AG08395 (cell line): ENCODE results near the gene TNIK.

Source experiments
- DNase-seq: peaks from one replicate; pipeline ENCODE4 v3.0.0; 2012; ENCODE audit warnings: mixed read lengths, low spot score

The TNIK gene

GRCh38 chr3:171336406-171336805 lies 123.8 kb downstream of the TNIK start:
- no peak for DNase-seq

GRCh38 chr3:171335559-171335958 lies 124.6 kb downstream of the TNIK start:
- no peak for DNase-seq

- DNase-seq: no peak
These were observed 125.8 kb downstream of the TNIK start for GRCh38 chr3:171334465-171334811.

GRCh38 chr3:171333784-171334464 lies 126.3 kb downstream of the TNIK start:
- DNase-seq: no peak

GRCh38 chr3:171330938-171331337 lies 129.3 kb downstream of the TNIK start:
- DNase-seq: no peak

GRCh38 chr3:171329746-171330145 lies 130.5 kb downstream of the TNIK start:
- DNase-seq: no peak

- DNase-seq: no peak
These were observed 131.7 kb downstream of the TNIK start for GRCh38 chr3:171328419-171329082.

GRCh38 chr3:171327441-171328174 lies 132.6 kb downstream of the TNIK start:
- DNase-seq: no peak

GRCh38 chr3:171326717-171327440 lies 133.3 kb downstream of the TNIK start:
- DNase-seq: no peak

- DNase-seq: peak; percentile 39
These were observed 136.2 kb downstream of the TNIK start for GRCh38 chr3:171323938-171324536.

- no peak for DNase-seq
These were observed 138.4 kb downstream of the TNIK start for GRCh38 chr3:171321559-171322360.

- DNase-seq: no peak
These were observed 139.3 kb downstream of the TNIK start for GRCh38 chr3:171320750-171321558.

- DNase-seq: no peak
These were observed 143.0 kb downstream of the TNIK start for GRCh38 chr3:171317171-171317570.

- DNase-seq: no peak
These were observed 144.3 kb downstream of the TNIK start for GRCh38 chr3:171315919-171316318.

- no peak for DNase-seq
These were observed 145.1 kb downstream of the TNIK start for GRCh38 chr3:171315101-171315500.

GRCh38 chr3:171314341-171314740 lies 145.9 kb downstream of the TNIK start:
- no peak for DNase-seq

GRCh38 chr3:171313702-171314101 lies 146.5 kb downstream of the TNIK start:
- DNase-seq: no peak

- no peak for DNase-seq
These were observed 147.5 kb downstream of the TNIK start for GRCh38 chr3:171312741-171313140.

- no peak for DNase-seq
These were observed 148.4 kb downstream of the TNIK start for GRCh38 chr3:171311784-171312183.

- DNase-seq: peak; percentile 47
These were observed 150.3 kb downstream of the TNIK start for GRCh38 chr3:171309906-171310359.
